GM23338 (cell line): ENCODE data around the gene GGCX. TPM values are rescaled to one million over a fixed set of nuclear protein-coding genes. Genes with fewer than 3 reads are reported as not detected.

Source experiments
- ATAC-seq: fragments of 200-7000 bp; cut with Tn5 transposase; 3 replicates; pipeline ENCODE4 v1.9.1; 2020
- DNase-seq: peaks from one replicate; pipeline ENCODE4 v3.0.0-alpha.2; 2015; ENCODE audit warnings: low spot score
- H2AFZ ChIP-seq: fragments of 200-600 bp; sonication (generic); 2 replicates; pipeline ENCODE4 v1.8.0; 2016; ENCODE audit warnings: antibody characterized with exemption, mild to moderate bottlenecking, moderate library complexity
- H3F3A ChIP-seq: fragments of 200-600 bp; sonication (generic); replicated peaks from 2 replicates; pipeline ENCODE4 v1.8.0; 2017; ENCODE audit warnings: antibody characterized with exemption, mixed run types, low read depth
- H3K27ac ChIP-seq: fragments of 200-600 bp; sonication (generic); 2 replicates; pipeline ENCODE4 v1.6.1; 2016; ENCODE audit warnings: low read depth
- H3K27me3 ChIP-seq: fragments of 200-600 bp; sonication (generic); 2 replicates; pipeline ENCODE4 v1.8.0; 2016; ENCODE audit warnings: mild to moderate bottlenecking, mixed run types, moderate library complexity; ENCODE audit not compliant: insufficient read depth
- H3K36me3 ChIP-seq: fragments of 200-600 bp; sonication (generic); 2 replicates; pipeline ENCODE4 v1.8.0; 2016; ENCODE audit warnings: mild to moderate bottlenecking; ENCODE audit not compliant: insufficient read depth
- H3K4me1 ChIP-seq: fragments of 200-600 bp; sonication (generic); 2 replicates; pipeline ENCODE4 v1.8.0; 2016; ENCODE audit warnings: mild to moderate bottlenecking, moderate library complexity; ENCODE audit not compliant: insufficient read depth
- H3K4me2 ChIP-seq: fragments of 200-600 bp; sonication (generic); 2 replicates; pipeline ENCODE4 v1.7.1; 2017; ENCODE audit warnings: mixed run types
- H3K4me3 ChIP-seq: fragments of 200-600 bp; sonication (generic); 2 replicates; pipeline ENCODE4 v1.6.1; 2016; ENCODE audit warnings: mixed run types
- H3K79me2 ChIP-seq: fragments of 200-600 bp; sonication (generic); replicated peaks from 2 replicates; pipeline ENCODE4 v1.8.0; 2017; ENCODE audit warnings: mild to moderate bottlenecking; ENCODE audit not compliant: insufficient read depth
- H3K9me2 ChIP-seq: fragments of 200-600 bp; sonication (generic); 2 replicates; pipeline ENCODE4 v1.8.0; 2017; ENCODE audit not compliant: insufficient read depth
- H4K20me1 ChIP-seq: fragments of 200-600 bp; sonication (generic); replicated peaks from 2 replicates; pipeline ENCODE4 v1.8.0; 2017; ENCODE audit warnings: mild to moderate bottlenecking; ENCODE audit not compliant: insufficient read depth
- H3K27ac Mint-ChIP-seq: 2 replicates; pipeline ENCODE4 v1.8.0; 2020; ENCODE audit warnings: inconsistent platforms, mild to moderate bottlenecking, moderate library complexity, mixed read lengths
- H3K27me3 Mint-ChIP-seq: 3 replicates; pipeline ENCODE4 v1.8.0; 2022; ENCODE audit warnings: low read depth, mild to moderate bottlenecking, moderate library complexity, mixed read lengths, inconsistent platforms; ENCODE audit not compliant: insufficient read depth, poor library complexity
- H3K36me3 Mint-ChIP-seq: 3 replicates; pipeline ENCODE4 v1.8.0; 2021; ENCODE audit warnings: low read depth, mild to moderate bottlenecking, inconsistent platforms, moderate library complexity, mixed read lengths
- H3K4me1 Mint-ChIP-seq: 3 replicates; pipeline ENCODE4 v1.8.0; 2020; ENCODE audit warnings: mild to moderate bottlenecking, inconsistent platforms, mixed read lengths
- H3K4me3 Mint-ChIP-seq: 3 replicates; pipeline ENCODE4 v1.8.0; 2021; ENCODE audit warnings: moderate library complexity, mild to moderate bottlenecking, inconsistent platforms, mixed read lengths
- H3K9me3 Mint-ChIP-seq: 3 replicates; pipeline ENCODE4 v1.8.0; 2020; ENCODE audit warnings: moderate library complexity, mild to moderate bottlenecking, inconsistent platforms, mixed read lengths
- CREB1 ChIP-seq: fragments of 250-450 bp; sonication (Bioruptor Pico); IDR thresholded peaks from 2 replicates; pipeline ENCODE4 v1.5.0; 2020; ENCODE audit warnings: low read depth, mild to moderate bottlenecking, moderate library complexity
- EZH2 ChIP-seq: fragments of 200-600 bp; sonication (generic); IDR thresholded peaks from one replicate; pipeline ENCODE4 v1.8.0; 2017; ENCODE audit warnings: antibody characterized with exemption, mild to moderate bottlenecking, low read depth; ENCODE audit not compliant: unreplicated experiment
- EZH2phosphoT487 ChIP-seq: fragments of 200-600 bp; sonication (generic); IDR thresholded peaks from one replicate; pipeline ENCODE4 v1.8.1; 2018; ENCODE audit warnings: antibody characterized with exemption; ENCODE audit not compliant: unreplicated experiment
- JUNB ChIP-seq: IDR thresholded peaks from one replicate; pipeline ENCODE4 v1.6.1; 2016; ENCODE audit warnings: antibody characterized with exemption; ENCODE audit not compliant: unreplicated experiment
- NANOG ChIP-seq: IDR thresholded peaks from 2 replicates; pipeline ENCODE4 v1.6.1; 2016; ENCODE audit warnings: antibody characterized with exemption, borderline replicate concordance
- POLR2AphosphoS5 ChIP-seq: IDR thresholded peaks from 2 replicates; pipeline ENCODE4 v1.6.1; 2016; ENCODE audit warnings: antibody characterized with exemption, low read depth
- STAT1 ChIP-seq: IDR thresholded peaks from one replicate; pipeline ENCODE4 v1.6.1; 2016; ENCODE audit warnings: antibody characterized with exemption; ENCODE audit not compliant: unreplicated experiment
- ZNF114 ChIP-seq: fragments of 250-450 bp; sonication (Bioruptor Pico); IDR thresholded peaks from 2 replicates; pipeline ENCODE4 v1.5.0; 2020; ENCODE audit warnings: mild to moderate bottlenecking, moderate library complexity
- ZNF331 ChIP-seq: fragments of 250-450 bp; sonication (Bioruptor Pico); IDR thresholded peaks from 2 replicates; pipeline ENCODE4 v1.5.0; 2020; ENCODE audit warnings: low read depth, mild to moderate bottlenecking, moderate library complexity
- long read RNA-seq: library from polyadenylated mRNA; unstranded; transcript quantifications from one replicate; pipeline ENCODE4 v2.0.0, GENCODE V29; 2020; ENCODE audit not compliant: unreplicated experiment
- polyA plus RNA-seq: library from polyadenylated mRNA; unstranded; fragments of >200 nt; fragmentation: Nextera tagmentation; extraction: Ambion mirVana; gene quantifications from 2 replicates; pipeline ENCODE4 v1.2.1, GENCODE V29; 2016
- total RNA-seq: library from RNA; depleted of rRNA; stranded (reverse); fragments of >200 nt; shearing (Covaris generic); gene quantifications from 2 replicates; pipeline ENCODE4 v1.2.3, GENCODE V29; 2014; rRNA removed
- TF ChIP-seq, protein P1 (sequence below): IDR thresholded peaks from one replicate; pipeline ENCODE4 v1.6.1; 2018; ENCODE audit warnings: antibody characterized with exemption; ENCODE audit not compliant: unreplicated experiment
- TF ChIP-seq, protein P2 (sequence below): fragments of 250-450 bp; sonication (Bioruptor Pico); IDR thresholded peaks from 2 replicates; pipeline ENCODE4 v1.5.0; 2020; ENCODE audit warnings: mild to moderate bottlenecking, moderate library complexity
- TF ChIP-seq, protein P3 (sequence below), 2 experiments: fragments of 200-600 bp in 1 of 2; sonication (generic) in 1 of 2; conservative IDR thresholded peaks; 2 replicates each; pipeline versions ENCODE4 v1.5.1 to v1.6.1; 2016 to 2017; ENCODE audit warnings: antibody characterized with exemption in 2 of 2, low read depth in 2 of 2, mild to moderate bottlenecking in 2 of 2, moderate library complexity in 1 of 2

GGCX gene
- total RNA-seq (30.8 and 36.2 TPM in 2 replicates), polyA plus RNA-seq (14.4 and 15.3 TPM in 2 replicates)
- long read RNA-seq, full-length matches to known transcripts: 7 of 11 reads
- long read RNA-seq, partial matches to known transcripts: 2 of 11 reads
- long read RNA-seq, other reads (novel, unspliced or antisense): 2 of 11 reads

DNA sequence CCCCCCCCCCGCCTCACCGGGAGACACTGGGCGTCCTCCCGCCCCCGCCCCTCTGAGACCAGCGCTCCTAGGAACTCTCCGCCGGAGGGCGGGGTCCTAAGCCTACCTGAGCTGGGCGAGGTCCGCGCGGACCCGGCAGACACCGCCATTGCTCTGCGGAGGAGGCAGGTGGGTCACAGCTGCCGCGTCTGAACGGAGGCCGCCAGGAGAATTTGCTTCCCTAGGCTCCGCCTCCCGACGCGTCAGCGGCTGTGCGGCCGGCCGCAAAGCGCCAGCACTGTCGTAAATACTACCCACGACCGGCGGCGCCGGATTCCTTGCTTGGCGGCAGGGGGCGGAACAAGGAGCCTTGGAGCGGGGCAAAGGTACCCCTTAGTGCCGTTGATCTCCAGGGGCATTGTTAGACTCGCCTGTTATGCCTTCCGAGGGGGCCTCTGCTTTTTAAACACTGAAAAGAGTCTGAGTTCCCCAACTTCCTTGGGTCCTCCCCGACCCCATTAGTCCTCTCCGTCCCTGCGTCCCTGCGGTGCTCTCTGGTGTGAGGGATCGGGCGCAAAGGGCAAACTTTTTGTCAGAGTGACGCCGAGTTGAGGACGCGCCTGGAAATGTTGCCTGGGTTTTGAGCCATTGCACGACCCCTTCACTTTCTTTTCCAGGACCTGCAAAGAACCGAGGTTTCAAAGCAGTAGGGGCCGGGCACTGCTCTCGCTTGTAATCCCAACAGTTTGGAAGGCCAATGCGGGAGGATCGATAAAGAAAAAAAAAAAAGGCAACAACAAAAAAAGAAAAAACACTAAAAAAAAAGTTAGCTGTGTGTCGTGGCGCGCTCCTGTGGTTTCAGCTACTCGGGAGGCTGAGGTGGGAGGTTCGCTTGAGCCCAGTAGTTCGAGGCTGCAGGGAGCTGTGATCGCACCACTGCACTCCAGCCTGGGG is at the start of gene GGCX:
GGCX (minus strand) TSS at position 214 of the 933 bp plus-strand sequence; CDS start at position 149, 65 bp downstream.
- peak within 1 kb of the TSS; percentile 83 for H3K4me3 ChIP-seq
- peak within 1 kb of the TSS; percentile 82 for H2AFZ ChIP-seq
- no peaks in the 10 kb centered on the region; the same call in none of the 2 replicates for H3F3A ChIP-seq
- H3K9me3 Mint-ChIP-seq: no peaks in the 10 kb centered on the region; the same call in 2 of the 3 replicates
- H3K27ac Mint-ChIP-seq: peak within 1 kb of the TSS; percentile 99
- H3K36me3 ChIP-seq: peaks cover 9% of the 10 kb centered on the region
- ATAC-seq (peak; percentile 97), DNase-seq (peak; percentile 99)
- peaks cover 3% of the 10 kb centered on the region for H3K27me3 Mint-ChIP-seq
- peaks cover 7% of the 10 kb centered on the region; the same call in 2 of the 3 replicates for H3K4me1 Mint-ChIP-seq
- H3K36me3 Mint-ChIP-seq: peaks cover 12% of the 10 kb centered on the region; the same call in 2 of the 3 replicates
- H3K4me1 ChIP-seq: peaks cover 8% of the 10 kb centered on the region; the same call in 1 of the 2 replicates
- no peaks in the 10 kb centered on the region for H3K9me2 ChIP-seq
- peak within 1 kb of the TSS; percentile 96 for H3K4me3 Mint-ChIP-seq
- peaks cover 31% of the 10 kb centered on the region for H3K79me2 ChIP-seq
- no peaks in the 10 kb centered on the region for H3K27me3 ChIP-seq
- peaks cover 6% of the 10 kb centered on the region; the same call in 1 of the 2 replicates for H4K20me1 ChIP-seq
- H3K27ac ChIP-seq: peak within 1 kb of the TSS; percentile 92
- H3K4me2 ChIP-seq: peak within 1 kb of the TSS; percentile 93
- peak; percentile 59 for TF ChIP-seq JUNB
- TF ChIP-seq NANOG: no peak
- TF ChIP-seq EZH2phosphoT487: no peak
- TF ChIP-seq EZH2: no peak
- TF ChIP-seq ZNF331: no peak
- TF ChIP-seq, protein P1, sequence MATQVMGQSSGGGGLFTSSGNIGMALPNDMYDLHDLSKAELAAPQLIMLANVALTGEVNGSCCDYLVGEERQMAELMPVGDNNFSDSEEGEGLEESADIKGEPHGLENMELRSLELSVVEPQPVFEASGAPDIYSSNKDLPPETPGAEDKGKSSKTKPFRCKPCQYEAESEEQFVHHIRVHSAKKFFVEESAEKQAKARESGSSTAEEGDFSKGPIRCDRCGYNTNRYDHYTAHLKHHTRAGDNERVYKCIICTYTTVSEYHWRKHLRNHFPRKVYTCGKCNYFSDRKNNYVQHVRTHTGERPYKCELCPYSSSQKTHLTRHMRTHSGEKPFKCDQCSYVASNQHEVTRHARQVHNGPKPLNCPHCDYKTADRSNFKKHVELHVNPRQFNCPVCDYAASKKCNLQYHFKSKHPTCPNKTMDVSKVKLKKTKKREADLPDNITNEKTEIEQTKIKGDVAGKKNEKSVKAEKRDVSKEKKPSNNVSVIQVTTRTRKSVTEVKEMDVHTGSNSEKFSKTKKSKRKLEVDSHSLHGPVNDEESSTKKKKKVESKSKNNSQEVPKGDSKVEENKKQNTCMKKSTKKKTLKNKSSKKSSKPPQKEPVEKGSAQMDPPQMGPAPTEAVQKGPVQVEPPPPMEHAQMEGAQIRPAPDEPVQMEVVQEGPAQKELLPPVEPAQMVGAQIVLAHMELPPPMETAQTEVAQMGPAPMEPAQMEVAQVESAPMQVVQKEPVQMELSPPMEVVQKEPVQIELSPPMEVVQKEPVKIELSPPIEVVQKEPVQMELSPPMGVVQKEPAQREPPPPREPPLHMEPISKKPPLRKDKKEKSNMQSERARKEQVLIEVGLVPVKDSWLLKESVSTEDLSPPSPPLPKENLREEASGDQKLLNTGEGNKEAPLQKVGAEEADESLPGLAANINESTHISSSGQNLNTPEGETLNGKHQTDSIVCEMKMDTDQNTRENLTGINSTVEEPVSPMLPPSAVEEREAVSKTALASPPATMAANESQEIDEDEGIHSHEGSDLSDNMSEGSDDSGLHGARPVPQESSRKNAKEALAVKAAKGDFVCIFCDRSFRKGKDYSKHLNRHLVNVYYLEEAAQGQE: no peak
- TF ChIP-seq CREB1 (CRISPR knock-in tag): peak; percentile 88
- no peak for TF ChIP-seq STAT1
- TF ChIP-seq ZNF114 (CRISPR knock-in tag): no peak
- TF ChIP-seq, protein P2, sequence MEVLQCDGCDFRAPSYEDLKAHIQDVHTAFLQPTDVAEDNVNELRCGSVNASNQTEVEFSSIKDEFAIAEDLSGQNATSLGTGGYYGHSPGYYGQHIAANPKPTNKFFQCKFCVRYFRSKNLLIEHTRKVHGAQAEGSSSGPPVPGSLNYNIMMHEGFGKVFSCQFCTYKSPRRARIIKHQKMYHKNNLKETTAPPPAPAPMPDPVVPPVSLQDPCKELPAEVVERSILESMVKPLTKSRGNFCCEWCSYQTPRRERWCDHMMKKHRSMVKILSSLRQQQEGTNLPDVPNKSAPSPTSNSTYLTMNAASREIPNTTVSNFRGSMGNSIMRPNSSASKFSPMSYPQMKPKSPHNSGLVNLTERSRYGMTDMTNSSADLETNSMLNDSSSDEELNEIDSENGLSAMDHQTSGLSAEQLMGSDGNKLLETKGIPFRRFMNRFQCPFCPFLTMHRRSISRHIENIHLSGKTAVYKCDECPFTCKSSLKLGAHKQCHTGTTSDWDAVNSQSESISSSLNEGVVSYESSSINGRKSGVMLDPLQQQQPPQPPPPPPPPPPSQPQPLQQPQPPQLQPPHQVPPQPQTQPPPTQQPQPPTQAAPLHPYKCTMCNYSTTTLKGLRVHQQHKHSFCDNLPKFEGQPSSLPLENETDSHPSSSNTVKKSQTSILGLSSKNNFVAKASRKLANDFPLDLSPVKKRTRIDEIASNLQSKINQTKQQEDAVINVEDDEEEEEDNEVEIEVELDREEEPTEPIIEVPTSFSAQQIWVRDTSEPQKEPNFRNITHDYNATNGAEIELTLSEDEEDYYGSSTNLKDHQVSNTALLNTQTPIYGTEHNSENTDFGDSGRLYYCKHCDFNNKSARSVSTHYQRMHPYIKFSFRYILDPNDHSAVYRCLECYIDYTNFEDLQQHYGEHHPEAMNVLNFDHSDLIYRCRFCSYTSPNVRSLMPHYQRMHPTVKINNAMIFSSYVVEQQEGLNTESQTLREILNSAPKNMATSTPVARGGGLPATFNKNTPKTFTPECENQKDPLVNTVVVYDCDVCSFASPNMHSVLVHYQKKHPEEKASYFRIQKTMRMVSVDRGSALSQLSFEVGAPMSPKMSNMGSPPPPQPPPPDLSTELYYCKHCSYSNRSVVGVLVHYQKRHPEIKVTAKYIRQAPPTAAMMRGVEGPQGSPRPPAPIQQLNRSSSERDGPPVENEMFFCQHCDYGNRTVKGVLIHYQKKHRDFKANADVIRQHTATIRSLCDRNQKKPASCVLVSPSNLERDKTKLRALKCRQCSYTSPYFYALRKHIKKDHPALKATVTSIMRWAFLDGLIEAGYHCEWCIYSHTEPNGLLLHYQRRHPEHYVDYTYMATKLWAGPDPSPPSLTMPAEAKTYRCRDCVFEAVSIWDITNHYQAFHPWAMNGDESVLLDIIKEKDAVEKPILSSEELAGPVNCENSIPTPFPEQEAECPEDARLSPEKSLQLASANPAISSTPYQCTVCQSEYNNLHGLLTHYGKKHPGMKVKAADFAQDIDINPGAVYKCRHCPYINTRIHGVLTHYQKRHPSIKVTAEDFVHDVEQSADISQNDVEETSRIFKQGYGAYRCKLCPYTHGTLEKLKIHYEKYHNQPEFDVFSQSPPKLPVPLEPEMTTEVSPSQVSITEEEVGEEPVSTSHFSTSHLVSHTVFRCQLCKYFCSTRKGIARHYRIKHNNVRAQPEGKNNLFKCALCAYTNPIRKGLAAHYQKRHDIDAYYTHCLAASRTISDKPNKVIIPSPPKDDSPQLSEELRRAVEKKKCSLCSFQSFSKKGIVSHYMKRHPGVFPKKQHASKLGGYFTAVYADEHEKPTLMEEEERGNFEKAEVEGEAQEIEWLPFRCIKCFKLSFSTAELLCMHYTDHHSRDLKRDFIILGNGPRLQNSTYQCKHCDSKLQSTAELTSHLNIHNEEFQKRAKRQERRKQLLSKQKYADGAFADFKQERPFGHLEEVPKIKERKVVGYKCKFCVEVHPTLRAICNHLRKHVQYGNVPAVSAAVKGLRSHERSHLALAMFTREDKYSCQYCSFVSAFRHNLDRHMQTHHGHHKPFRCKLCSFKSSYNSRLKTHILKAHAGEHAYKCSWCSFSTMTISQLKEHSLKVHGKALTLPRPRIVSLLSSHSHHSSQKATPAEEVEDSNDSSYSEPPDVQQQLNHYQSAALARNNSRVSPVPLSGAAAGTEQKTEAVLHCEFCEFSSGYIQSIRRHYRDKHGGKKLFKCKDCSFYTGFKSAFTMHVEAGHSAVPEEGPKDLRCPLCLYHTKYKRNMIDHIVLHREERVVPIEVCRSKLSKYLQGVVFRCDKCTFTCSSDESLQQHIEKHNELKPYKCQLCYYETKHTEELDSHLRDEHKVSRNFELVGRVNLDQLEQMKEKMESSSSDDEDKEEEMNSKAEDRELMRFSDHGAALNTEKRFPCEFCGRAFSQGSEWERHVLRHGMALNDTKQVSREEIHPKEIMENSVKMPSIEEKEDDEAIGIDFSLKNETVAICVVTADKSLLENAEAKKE (CRISPR knock-in tag): no peak
- TF ChIP-seq, protein P3, sequence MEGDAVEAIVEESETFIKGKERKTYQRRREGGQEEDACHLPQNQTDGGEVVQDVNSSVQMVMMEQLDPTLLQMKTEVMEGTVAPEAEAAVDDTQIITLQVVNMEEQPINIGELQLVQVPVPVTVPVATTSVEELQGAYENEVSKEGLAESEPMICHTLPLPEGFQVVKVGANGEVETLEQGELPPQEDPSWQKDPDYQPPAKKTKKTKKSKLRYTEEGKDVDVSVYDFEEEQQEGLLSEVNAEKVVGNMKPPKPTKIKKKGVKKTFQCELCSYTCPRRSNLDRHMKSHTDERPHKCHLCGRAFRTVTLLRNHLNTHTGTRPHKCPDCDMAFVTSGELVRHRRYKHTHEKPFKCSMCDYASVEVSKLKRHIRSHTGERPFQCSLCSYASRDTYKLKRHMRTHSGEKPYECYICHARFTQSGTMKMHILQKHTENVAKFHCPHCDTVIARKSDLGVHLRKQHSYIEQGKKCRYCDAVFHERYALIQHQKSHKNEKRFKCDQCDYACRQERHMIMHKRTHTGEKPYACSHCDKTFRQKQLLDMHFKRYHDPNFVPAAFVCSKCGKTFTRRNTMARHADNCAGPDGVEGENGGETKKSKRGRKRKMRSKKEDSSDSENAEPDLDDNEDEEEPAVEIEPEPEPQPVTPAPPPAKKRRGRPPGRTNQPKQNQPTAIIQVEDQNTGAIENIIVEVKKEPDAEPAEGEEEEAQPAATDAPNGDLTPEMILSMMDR (conservative IDR thresholded peaks at IDR 0.05; ENCODE audit: low read depth in 2 of 2): 0 out of 4 replicates have a peak, but pooled peaks of 1 of the 2 experiments have one; percentile 1
- peak; percentile 99 for TF ChIP-seq POLR2AphosphoS5
